HCT116 (cell line): ENCODE measurements around the gene TAPT1.

Experiments
- ATF3 ChIP-seq: IDR thresholded peaks from 2 replicates; pipeline ENCODE4 v1.6.1; 2012
- CEBPB ChIP-seq: IDR thresholded peaks from 2 replicates; pipeline ENCODE4 v1.6.1; 2012; ENCODE audit warnings: low read depth
- CTCF ChIP-seq, 3 experiments: fragments of 200-600 bp in 1 of 3; sonication (generic) in 1 of 3; IDR thresholded peaks in 2 of 3; conservative IDR thresholded peaks in 1 of 3; 2 replicates each; pipeline ENCODE4 v1.5.1; 2012 to 2017; ENCODE audit warnings: low read depth in 2 of 3, low read length in 2 of 3, antibody characterized with exemption in 1 of 3, borderline replicate concordance in 1 of 3, control low read depth in 1 of 3, mild to moderate bottlenecking in 1 of 3, mixed read lengths in 1 of 3, mixed run types in 1 of 3, moderate library complexity in 1 of 3; ENCODE audit not compliant: insufficient read depth in 1 of 3
- ELF1 ChIP-seq: IDR thresholded peaks from 2 replicates; pipeline ENCODE4 v1.6.1; 2012; ENCODE audit warnings: low read depth, borderline replicate concordance
- EZH2 ChIP-seq: fragments of 200-600 bp; sonication (generic); IDR thresholded peaks from 2 replicates; pipeline ENCODE4 v1.6.1; 2017; ENCODE audit warnings: antibody characterized with exemption, mixed run types
- EZH2phosphoT487 ChIP-seq: fragments of 200-600 bp; IDR thresholded peaks from 2 replicates; pipeline ENCODE4 v1.6.1; 2018; ENCODE audit warnings: antibody characterized with exemption, borderline replicate concordance
- MAX ChIP-seq: IDR thresholded peaks from 2 replicates; pipeline ENCODE4 v1.6.1; 2012
- POLR2A ChIP-seq: IDR thresholded peaks from 2 replicates; pipeline ENCODE4 v1.7.0; 2011; ENCODE audit warnings: borderline replicate concordance; ENCODE audit not compliant: insufficient read depth, insufficient read length; ENCODE audit errors: extremely low read depth
- POLR2AphosphoS5 ChIP-seq: IDR thresholded peaks from 2 replicates; pipeline ENCODE4 v1.6.1; 2011; ENCODE audit warnings: mild to moderate bottlenecking, low read depth, low read length, moderate library complexity
- RAD21 ChIP-seq: IDR thresholded peaks from 2 replicates; pipeline ENCODE4 v1.6.1; 2012; ENCODE audit warnings: low read depth, mild to moderate bottlenecking
- TCF7L2 ChIP-seq: IDR thresholded peaks from 2 replicates; pipeline ENCODE4 v1.7.0; 2011; ENCODE audit warnings: borderline replicate concordance, inconsistent platforms; ENCODE audit not compliant: insufficient read depth, insufficient read length; ENCODE audit errors: extremely low read depth
- ZBTB33 ChIP-seq: IDR thresholded peaks from 2 replicates; pipeline ENCODE4 v1.6.1; 2011; ENCODE audit warnings: mild to moderate bottlenecking, low read length, moderate library complexity; ENCODE audit not compliant: insufficient replicate concordance; ENCODE audit errors: extremely low read depth
- ZFX ChIP-seq: fragments of 450-650 bp; IDR thresholded peaks from 2 replicates; pipeline ENCODE4 v1.6.1; 2017
- ZNF274 ChIP-seq: fragments of 200-500 bp; sonication (Bioruptor generic); IDR thresholded peaks from 2 replicates; pipeline ENCODE4 v1.6.1; 2014; ENCODE audit warnings: mild to moderate bottlenecking, low read depth, low read length, inconsistent platforms

- no peak for TF ChIP-seq CTCF (IDR thresholded peaks at IDR 0.05 in 2 of 3, conservative IDR thresholded peaks at IDR 0.05 in 1 of 3; ENCODE audit: borderline replicate concordance in 1 of 3, insufficient read depth in 1 of 3, low read depth in 2 of 3, low read length in 2 of 3)
- no peak for TF ChIP-seq RAD21
- TF ChIP-seq ZNF274, result no peak
- no peak for TF ChIP-seq CEBPB
- TF ChIP-seq POLR2AphosphoS5, result no peak
- no peak for TF ChIP-seq MAX
- TF ChIP-seq ATF3, result no peak
- no peak for TF ChIP-seq ELF1
- no peak for TF ChIP-seq TCF7L2
- TF ChIP-seq EZH2phosphoT487, result no peak
- TF ChIP-seq EZH2, result no peak
- no peak for TF ChIP-seq POLR2A
- TF ChIP-seq ZFX, result no peak
- no peak for TF ChIP-seq ZBTB33
Observed at GRCh38 chr4:16259889-16260246, 33.6 kb upstream of the TAPT1 start.
